ENCODE measurements around the gene EEF1G.

EEF1G gene

GRCh38 chr11:62538470-62539237 is 35.0 kb downstream of the EEF1G start:
- no peak for DNase-seq (ENCODE audit: low read depth)

GRCh38 chr11:62536301-62536957 is 37.3 kb downstream of the EEF1G start:
- no peak for DNase-seq (ENCODE audit: low read depth)

GRCh38 chr11:62535802-62536201 is 37.9 kb downstream of the EEF1G start:
- DNase-seq (ENCODE audit: low read depth): no peak

- DNase-seq (ENCODE audit: low read depth): no peak
Measured at GRCh38 chr11:62534779-62535545, 38.7 kb downstream of the EEF1G start.

GRCh38 chr11:62532096-62532495 is 41.6 kb downstream of the EEF1G start:
- no peak for DNase-seq (ENCODE audit: low read depth)

- no peak for DNase-seq (ENCODE audit: low read depth)
Measured at GRCh38 chr11:62516736-62517371, 56.8 kb downstream of the EEF1G start.

GRCh38 chr11:62514151-62514550 is 59.5 kb downstream of the EEF1G start:
- no peak for DNase-seq (ENCODE audit: low read depth)

GRCh38 chr11:62513626-62514025 is 60.1 kb downstream of the EEF1G start:
- no peak for DNase-seq (ENCODE audit: low read depth)

- DNase-seq (ENCODE audit: low read depth): no peak
Measured at GRCh38 chr11:62512961-62513360, 60.7 kb downstream of the EEF1G start.
